Activated naive CD8-positive, alpha-beta T cell treated with anti-CD3 and anti-CD28 coated beads, Interleukin-2, amount 10 ng/mL, durations not matched to agents 7 days and 5 days (primary cell): ENCODE results near the gene ATP2B3. TPM values are rescaled to one million over a fixed set of nuclear protein-coding genes. Genes with fewer than 3 reads are reported as not detected.
A peak's percentile ranks its signal among the peaks of the same experiment; 100 is the strongest.

ENCODE experiments used
- ATAC-seq: fragments of 150-1000 bp; cut with Tn5 transposase; one replicate; pipeline ENCODE4 v1.10.0; 2021; ENCODE audit warnings: low read depth, moderate library complexity
- POLR2A ChIA-PET: fragments of 350-600 bp; sonication (Branson Sonifier 250); formaldehyde crosslinking; loops from one replicate; lab custom pipeline; 2021; ENCODE audit warnings: antibody characterized with exemption; lab: Charles Lee
- DNase-seq: peaks from one replicate; pipeline ENCODE4 v3.0.0; 2021
- H3K27ac Mint-ChIP-seq: one replicate; pipeline ENCODE4 v1.8.0; 2022; ENCODE audit warnings: mild to moderate bottlenecking, mixed read lengths
- H3K27me3 Mint-ChIP-seq: one replicate; pipeline ENCODE4 v1.8.0; 2022; ENCODE audit warnings: mild to moderate bottlenecking, moderate library complexity, mixed read lengths
- H3K36me3 Mint-ChIP-seq: one replicate; pipeline ENCODE4 v1.8.0; 2021; ENCODE audit warnings: mild to moderate bottlenecking, mixed read lengths
- H3K4me1 Mint-ChIP-seq: one replicate; pipeline ENCODE4 v1.8.0; 2021; ENCODE audit warnings: mixed read lengths
- H3K4me3 Mint-ChIP-seq: one replicate; pipeline ENCODE4 v1.8.0; 2022; ENCODE audit warnings: mild to moderate bottlenecking, moderate library complexity, mixed read lengths
- H3K9me3 Mint-ChIP-seq: one replicate; pipeline ENCODE4 v1.8.0; 2021; ENCODE audit warnings: mixed read lengths
- total RNA-seq, 2 experiments: library from RNA; stranded (reverse); gene quantifications; one replicate each; pipeline ENCODE4 v1.2.3, GENCODE V29; 2021

The ATP2B3 gene
- not detected for total RNA-seq

- H3K27ac Mint-ChIP-seq, result peak within 1 kb of the TSS; percentile 45
- peaks cover 3% of the 10 kb centered on the region for H3K4me1 Mint-ChIP-seq
Observed at GRCh38 chrX:153517423-153517822, at the start of gene ATP2B3. TSS of gene ATP2B3 (plus strand) at chrX:153517642. CDS start at chrX:153536248, 18,606 bp downstream.

GRCh38 chrX:153468008-153468580, 49.3 kb upstream of the ATP2B3 start:
- Mint-ChIP-seq H3K27me3 (no peaks in the 10 kb centered on the region), H3K27ac (no peak overlapping the region), H3K9me3 (no peaks in the 10 kb centered on the region), H3K4me1 (peaks cover 3% of the 10 kb centered on the region), H3K36me3 (no peaks in the 10 kb centered on the region), H3K4me3 (no peak overlapping the region)
- DNase-seq, result no peak
- no peak for ATAC-seq
- POLR2A ChIA-PET, result no interaction called here

More at GRCh38 chrX:153517423-153517822, at the start of gene ATP2B3:
- ATAC-seq (no peak), DNase-seq (no peak)
- H3K36me3 Mint-ChIP-seq, result no peaks in the 10 kb centered on the region
- POLR2A ChIA-PET, result no interaction called here
- peaks cover 14% of the 10 kb centered on the region for H3K27me3 Mint-ChIP-seq
- H3K4me3 Mint-ChIP-seq, result no peak within 1 kb of the TSS
- H3K9me3 Mint-ChIP-seq, result no peaks in the 10 kb centered on the region

DNA sequence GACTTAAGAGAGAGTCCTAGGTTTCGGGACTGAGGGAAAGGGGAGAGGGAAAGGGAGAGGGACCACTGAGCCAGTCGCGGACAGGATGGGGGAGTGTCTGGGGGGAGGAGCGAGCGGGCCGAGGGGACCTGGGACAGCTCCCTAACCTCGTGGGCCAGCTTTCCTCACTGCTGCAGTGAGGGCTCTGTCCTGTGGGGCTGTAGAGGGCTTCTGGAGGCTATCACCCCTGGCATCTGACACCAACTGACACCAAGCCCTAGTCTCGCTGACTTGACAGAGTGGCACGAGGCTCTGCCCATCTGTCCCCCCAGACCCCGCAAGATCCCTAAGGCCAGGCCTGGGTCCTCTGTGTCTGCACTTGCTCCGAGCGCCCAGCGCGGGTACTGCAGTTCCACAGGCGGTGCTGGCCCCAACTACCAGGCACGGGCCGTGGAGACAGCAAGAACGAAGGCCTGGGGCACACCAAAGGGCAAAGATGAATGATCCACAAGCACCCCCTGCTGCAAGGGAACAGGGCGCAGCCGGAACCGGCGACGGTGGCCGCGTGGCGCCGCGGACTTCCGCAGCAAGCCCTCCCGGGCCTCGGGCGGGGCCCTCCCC, 47.5 kb upstream of the ATP2B3 start:
- Mint-ChIP-seq H3K4me1 (peaks cover 3% of the 10 kb centered on the region), H3K27ac (peak overlapping the region; percentile 69), H3K27me3 (no peaks in the 10 kb centered on the region), H3K4me3 (peak overlapping the region; percentile 84), H3K9me3 (no peaks in the 10 kb centered on the region), H3K36me3 (no peaks in the 10 kb centered on the region)
- ATAC-seq, result peak; percentile 49
- peak; percentile 51 for DNase-seq
- POLR2A ChIA-PET, result interaction anchor here (0.6 to 0.7 kb wide), 2 partner anchors 37 to 124 kb away, joined by 3 to 5 read pairs; no protein-coding TSS in a partner anchor

DNA sequence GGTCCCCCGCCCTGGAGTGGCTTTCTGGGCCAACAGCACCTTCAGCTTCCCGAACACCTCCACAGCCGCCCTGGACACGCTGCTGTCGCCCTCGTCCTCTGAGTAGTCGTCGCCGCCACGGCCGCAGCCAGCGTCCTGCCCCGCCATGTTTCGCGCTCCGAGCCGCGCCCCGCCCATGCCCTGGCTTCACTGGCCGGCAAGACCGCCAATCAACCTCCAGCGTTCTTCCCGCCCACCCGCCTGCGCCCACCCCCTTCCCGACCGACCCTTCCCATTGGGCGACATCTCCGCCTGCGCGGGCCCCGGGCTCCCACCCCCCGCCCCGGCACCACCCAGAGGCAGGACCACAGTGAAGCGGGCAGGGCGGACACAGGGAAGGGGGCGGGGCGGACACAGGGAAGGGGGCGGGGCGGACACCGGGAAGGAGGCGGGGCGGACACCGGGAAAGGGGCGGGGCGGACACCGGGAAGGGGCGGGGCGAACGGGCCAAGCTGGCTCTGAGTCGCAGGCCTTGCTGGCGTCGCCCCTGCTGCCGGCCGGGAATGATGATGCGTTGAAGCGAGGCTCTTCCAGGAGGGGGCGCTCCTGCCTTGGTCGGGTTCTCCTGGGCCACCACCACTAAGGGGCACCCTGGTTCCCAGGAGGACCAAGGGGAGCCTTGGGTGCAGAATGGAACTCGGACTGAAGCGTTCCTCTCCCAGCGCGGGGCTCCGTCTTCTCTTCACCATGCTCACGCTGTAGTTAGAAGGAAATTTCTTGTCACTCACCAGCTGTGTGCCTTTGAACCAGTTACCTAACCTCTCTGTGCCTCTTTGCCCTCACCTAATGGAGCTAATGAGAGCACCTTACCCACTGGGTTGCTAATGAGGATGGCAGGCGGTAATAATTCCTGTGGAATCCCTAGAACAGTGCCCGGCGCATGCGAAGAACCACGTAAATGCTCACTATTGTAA, 46.8 kb upstream of the ATP2B3 start, which contains the start of gene HAUS7:
Gene HAUS7, minus strand, starts transcription at position 166 of the 953 bp plus-strand sequence. Its CDS starts 19 bp downstream, at position 147.
- Mint-ChIP-seq H3K27ac (peak within 1 kb of the TSS; percentile 76), H3K36me3 (no peaks in the 10 kb centered on the region), H3K4me1 (peaks cover 3% of the 10 kb centered on the region), H3K4me3 (peak within 1 kb of the TSS; percentile 84), H3K9me3 (no peaks in the 10 kb centered on the region), H3K27me3 (no peaks in the 10 kb centered on the region)
- POLR2A ChIA-PET, result interaction anchor here (0.6 kb wide), 2 partner anchors 125 to 465 kb away, joined by 3 to 5 read pairs; no protein-coding TSS in a partner anchor
- ATAC-seq (peak; percentile 85), DNase-seq (peak; percentile 87)

DNA sequence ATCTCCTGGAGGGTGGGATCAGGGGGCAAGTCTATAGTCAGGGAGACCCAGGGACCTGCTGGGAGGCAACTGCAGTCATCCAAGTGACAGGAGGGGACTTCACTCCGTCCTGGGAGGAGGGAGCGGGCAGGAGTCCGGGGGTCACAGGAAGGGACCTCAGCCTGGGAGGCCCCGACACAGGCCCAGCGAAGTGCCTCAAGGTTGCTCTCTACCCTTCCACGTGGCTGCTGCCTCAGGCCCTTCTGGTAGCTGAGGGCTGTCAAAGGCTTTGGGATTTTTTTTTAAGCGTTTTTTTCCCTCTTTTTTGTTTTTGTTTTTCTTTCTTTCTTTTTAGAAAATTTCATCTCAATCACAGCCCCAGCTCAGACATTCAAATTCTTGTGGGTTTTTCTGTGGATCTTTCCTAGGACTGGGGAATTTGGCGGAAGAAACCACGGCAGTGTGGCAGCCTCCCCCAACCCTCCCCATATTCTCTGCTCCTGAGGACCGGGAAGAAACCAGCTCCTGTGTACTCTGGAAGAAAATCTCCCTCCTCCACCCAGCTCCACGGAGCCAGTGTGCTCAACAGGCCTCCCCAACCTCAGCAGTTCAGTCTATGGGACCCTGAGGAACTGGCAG, 45.7 kb upstream of the ATP2B3 start:
- Mint-ChIP-seq H3K9me3 (no peaks in the 10 kb centered on the region), H3K4me3 (no peak overlapping the region), H3K36me3 (no peaks in the 10 kb centered on the region), H3K27me3 (no peaks in the 10 kb centered on the region), H3K27ac (no peak overlapping the region), H3K4me1 (peaks cover 3% of the 10 kb centered on the region)
- no peak for DNase-seq
- ATAC-seq, result no peak
- POLR2A ChIA-PET, result interaction anchor here (0.6 kb wide), 2 partner anchors 439 to 464 kb away, joined by 4 to 5 read pairs; no protein-coding TSS in a partner anchor

GRCh38 chrX:153473126-153473525, 44.3 kb upstream of the ATP2B3 start:
- H3K27ac Mint-ChIP-seq, result no peak overlapping the region
- POLR2A ChIA-PET, result no interaction called here
- ATAC-seq, result no peak
- H3K4me1 Mint-ChIP-seq, result peaks cover 3% of the 10 kb centered on the region
- no peak overlapping the region for H3K4me3 Mint-ChIP-seq
- no peaks in the 10 kb centered on the region for H3K9me3 Mint-ChIP-seq
- no peaks in the 10 kb centered on the region for H3K27me3 Mint-ChIP-seq
- H3K36me3 Mint-ChIP-seq, result no peaks in the 10 kb centered on the region
- DNase-seq, result no peak

GRCh38 chrX:153474266-153474665, 43.2 kb upstream of the ATP2B3 start:
- H3K27ac Mint-ChIP-seq, result no peak overlapping the region
- H3K4me1 Mint-ChIP-seq, result no peaks in the 10 kb centered on the region
- no peaks in the 10 kb centered on the region for H3K27me3 Mint-ChIP-seq
- DNase-seq (no peak), ATAC-seq (no peak)
- POLR2A ChIA-PET, result no interaction called here
- no peaks in the 10 kb centered on the region for H3K36me3 Mint-ChIP-seq
- no peaks in the 10 kb centered on the region for H3K9me3 Mint-ChIP-seq
- no peak overlapping the region for H3K4me3 Mint-ChIP-seq

GRCh38 chrX:153474718-153475117, 42.7 kb upstream of the ATP2B3 start:
- Mint-ChIP-seq H3K4me3 (no peak overlapping the region), H3K4me1 (no peaks in the 10 kb centered on the region), H3K9me3 (no peaks in the 10 kb centered on the region), H3K27me3 (no peaks in the 10 kb centered on the region), H3K36me3 (no peaks in the 10 kb centered on the region), H3K27ac (no peak overlapping the region)
- POLR2A ChIA-PET, result no interaction called here
- ATAC-seq (no peak), DNase-seq (peak; percentile 47)

DNA sequence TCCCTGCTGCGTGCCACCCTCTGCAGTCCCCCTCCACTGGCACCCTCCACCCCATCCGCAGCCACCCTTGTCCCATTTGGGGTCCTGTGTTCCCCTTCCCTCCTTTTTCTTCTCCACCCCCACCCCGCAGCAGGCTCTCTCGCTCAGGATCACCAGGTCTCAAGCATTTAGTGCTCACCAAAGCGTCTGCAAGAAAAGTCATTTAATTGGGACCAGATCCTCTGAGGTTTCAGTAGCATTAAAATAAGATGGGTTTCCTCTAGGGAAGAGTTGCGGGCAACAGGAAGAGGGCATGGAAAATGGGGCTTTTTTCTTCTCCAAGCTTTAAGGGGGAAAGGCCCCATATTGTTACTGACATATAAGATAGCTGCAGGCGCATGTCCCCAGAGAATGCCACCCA, 42.2 kb upstream of the ATP2B3 start:
- no peaks in the 10 kb centered on the region for H3K36me3 Mint-ChIP-seq
- DNase-seq, result no peak
- H3K9me3 Mint-ChIP-seq, result no peaks in the 10 kb centered on the region
- H3K27me3 Mint-ChIP-seq, result no peaks in the 10 kb centered on the region
- POLR2A ChIA-PET, result no interaction called here
- no peak for ATAC-seq
- H3K27ac Mint-ChIP-seq, result no peak overlapping the region
- no peak overlapping the region for H3K4me3 Mint-ChIP-seq
- no peaks in the 10 kb centered on the region for H3K4me1 Mint-ChIP-seq

- H3K27ac Mint-ChIP-seq, result no peak overlapping the region
- H3K9me3 Mint-ChIP-seq, result no peaks in the 10 kb centered on the region
- ATAC-seq (no peak), DNase-seq (no peak)
- H3K4me1 Mint-ChIP-seq, result no peaks in the 10 kb centered on the region
- no peaks in the 10 kb centered on the region for H3K36me3 Mint-ChIP-seq
- H3K4me3 Mint-ChIP-seq, result no peak overlapping the region
- H3K27me3 Mint-ChIP-seq, result no peaks in the 10 kb centered on the region
- POLR2A ChIA-PET, result no interaction called here
Observed at GRCh38 chrX:153475751-153476281, 41.6 kb upstream of the ATP2B3 start.

DNA sequence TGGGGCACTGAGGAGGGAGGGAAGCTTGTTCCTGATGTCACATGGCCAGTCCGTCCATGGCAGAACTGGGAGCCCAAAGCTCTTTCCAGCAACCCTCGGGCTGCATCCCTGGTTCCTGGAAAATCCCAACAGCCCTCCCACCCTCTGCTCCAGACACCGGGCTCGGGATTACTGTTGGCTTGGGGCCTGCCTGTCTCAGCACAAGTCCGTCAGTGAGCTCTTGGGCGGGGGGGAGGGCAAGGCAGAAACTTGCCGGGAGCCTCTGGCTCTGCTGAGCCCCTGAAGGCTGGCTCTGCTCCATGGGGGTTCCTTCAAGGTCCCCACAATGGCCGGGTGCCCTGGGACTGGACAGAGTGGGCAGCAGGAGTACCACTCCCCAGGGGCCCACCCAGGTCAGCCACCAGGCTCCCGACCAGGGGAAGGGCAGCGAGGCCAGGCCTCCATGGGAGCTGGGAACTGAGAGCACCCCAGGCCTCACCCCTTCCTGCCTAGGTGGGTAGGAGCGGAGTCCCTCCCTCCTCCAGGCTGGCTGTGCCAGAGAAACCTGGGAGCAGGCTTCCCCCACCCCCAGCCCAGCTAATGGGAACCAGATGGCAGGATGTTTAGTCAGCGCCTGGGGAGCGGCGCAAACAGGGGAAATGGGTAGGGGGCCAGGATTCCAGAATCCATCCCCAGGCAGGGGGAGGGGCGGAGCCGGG, 40.6 kb upstream of the ATP2B3 start:
- Mint-ChIP-seq H3K9me3 (no peaks in the 10 kb centered on the region), H3K4me1 (no peaks in the 10 kb centered on the region), H3K27ac (no peak overlapping the region), H3K36me3 (no peaks in the 10 kb centered on the region), H3K4me3 (no peak overlapping the region), H3K27me3 (no peaks in the 10 kb centered on the region)
- POLR2A ChIA-PET, result no interaction called here
- ATAC-seq (no peak), DNase-seq (no peak)

- Mint-ChIP-seq H3K9me3 (no peaks in the 10 kb centered on the region), H3K27ac (no peak overlapping the region), H3K4me3 (no peak overlapping the region), H3K36me3 (no peaks in the 10 kb centered on the region), H3K4me1 (no peaks in the 10 kb centered on the region), H3K27me3 (no peaks in the 10 kb centered on the region)
- DNase-seq (no peak), ATAC-seq (no peak)
- POLR2A ChIA-PET, result no interaction called here
Observed at GRCh38 chrX:153477364-153477857, 40.0 kb upstream of the ATP2B3 start.
